B cell (primary cell): ENCODE measurements around the gene SRRM3. TPM values are rescaled to one million over a fixed set of nuclear protein-coding genes. Genes with fewer than 3 reads are reported as not detected.
"Not testable (repeated sequence)": the region's sequence is repeated elsewhere in the genome, so short reads cannot be mapped to it uniquely, and the experiment has no call there.

ENCODE experiments used
- ATAC-seq: fragments of 200-7000 bp; cut with Tn5 transposase; one replicate; pipeline ENCODE4 v1.10.0; 2021; ENCODE audit warnings: low read depth, mild to moderate bottlenecking, moderate number of reproducible peaks, moderate library complexity
- CTCF ChIA-PET: fragments of 350-600 bp; sonication (Branson Sonifier 250); formaldehyde crosslinking; loops from one replicate; lab custom pipeline; 2021; ENCODE audit warnings: antibody characterized with exemption, inconsistent platforms; lab: Charles Lee
- POLR2A ChIA-PET: fragments of 350-600 bp; sonication (Branson Sonifier 250); formaldehyde crosslinking; loops from one replicate; lab custom pipeline; 2021; ENCODE audit warnings: antibody characterized with exemption; lab: Charles Lee
- DNase-seq: peaks from one replicate; pipeline ENCODE4 v3.0.0; 2013
- H2AFZ ChIP-seq: 2 replicates; pipeline ENCODE4 v1.6.1; 2012; ENCODE audit warnings: mild to moderate bottlenecking, low read depth, low read length; ENCODE audit not compliant: insufficient read depth, poor library complexity, severe bottlenecking
- H3K27ac ChIP-seq, 2 donors: 1 replicate in 1 of 2; 2 replicates in 1 of 2; pipeline ENCODE4 v1.5.1; 2012 to 2013; ENCODE audit warnings: low read length in 2 of 2, mild to moderate bottlenecking in 2 of 2, moderate library complexity in 1 of 2
- H3K27me3 ChIP-seq, 4 experiments: fragments of 200-600 bp in 1 of 4; sonication (generic) in 1 of 4; replicated peaks in 1 of 4; 1 replicate in 2 of 4; 2 replicates in 2 of 4; pipeline versions ENCODE4 v1.6.1 to v1.7.0; 2013 to 2016; ENCODE audit warnings: low read length in 3 of 4, mild to moderate bottlenecking in 2 of 4, mixed read lengths in 1 of 4, moderate library complexity in 1 of 4; ENCODE audit not compliant: insufficient read depth in 4 of 4, control insufficient read depth in 3 of 4; ENCODE audit errors: control extremely low read depth in 1 of 4
- H3K36me3 ChIP-seq, 2 experiments: replicated peaks in 1 of 2; 1 replicate in 1 of 2; 2 replicates in 1 of 2; pipeline versions ENCODE4 v1.6.1 to v1.7.1; 2013; ENCODE audit warnings: low read length in 1 of 2; ENCODE audit not compliant: insufficient read depth in 2 of 2, control insufficient read depth in 1 of 2; ENCODE audit errors: control extremely low read depth in 1 of 2, extremely low read depth in 1 of 2
- H3K4me1 ChIP-seq, 2 donors: fragments of 200-600 bp in 1 of 2; sonication (generic) in 1 of 2; 1 replicate in 1 of 2; 2 replicates in 1 of 2; pipeline versions ENCODE4 v1.5.1 to v1.6.1; 2013 to 2017; ENCODE audit warnings: low read length in 2 of 2; ENCODE audit not compliant: control insufficient read depth in 2 of 2, insufficient read depth in 2 of 2
- H3K4me2 ChIP-seq: replicated peaks from 2 replicates; pipeline ENCODE3; 2012; ENCODE audit warnings: mild to moderate bottlenecking, low read depth, low read length; ENCODE audit not compliant: poor library complexity, severe bottlenecking
- H3K4me3 ChIP-seq, 5 experiments: fragments of 200-600 bp in 1 of 5; sonication (generic) in 1 of 5; 1 replicate in 3 of 5; 2 replicates in 2 of 5; pipeline versions ENCODE4 v1.5.1 to v1.7.0; 2011 to 2016; ENCODE audit warnings: low read length in 4 of 5, mild to moderate bottlenecking in 4 of 5, low read depth in 2 of 5, control low read depth in 1 of 5, moderate library complexity in 1 of 5; ENCODE audit not compliant: insufficient read depth in 1 of 5; ENCODE audit errors: control extremely low read depth in 1 of 5, extremely low read depth in 1 of 5
- H3K79me2 ChIP-seq: fragments of 200-600 bp; sonication (generic); one replicate; pipeline ENCODE4 v1.6.0; 2016; ENCODE audit warnings: low read length; ENCODE audit not compliant: control insufficient read depth, insufficient read depth
- H3K9ac ChIP-seq: fragments of 200-600 bp; sonication (generic); 2 replicates; pipeline ENCODE4 v1.6.1; 2017; ENCODE audit warnings: mild to moderate bottlenecking, low read length, moderate library complexity
- H3K9me3 ChIP-seq, 3 donors: one replicate each; pipeline versions ENCODE4 v1.6.1 to v1.7.1; 2013; ENCODE audit warnings: low read length in 2 of 3; ENCODE audit not compliant: control insufficient read depth in 2 of 3, insufficient read depth in 1 of 3; ENCODE audit errors: control extremely low read depth in 1 of 3
- H4K20me1 ChIP-seq: 2 replicates; pipeline ENCODE4 v1.6.0; 2012; ENCODE audit warnings: mild to moderate bottlenecking, low read length; ENCODE audit not compliant: insufficient read depth, control insufficient read depth, poor library complexity, severe bottlenecking
- H3K27ac Mint-ChIP-seq: one replicate; pipeline ENCODE4 v1.8.0; 2021; ENCODE audit warnings: mixed read lengths
- H3K27me3 Mint-ChIP-seq: one replicate; pipeline ENCODE4 v1.8.0; 2021; ENCODE audit warnings: mixed read lengths
- H3K4me1 Mint-ChIP-seq: one replicate; pipeline ENCODE4 v1.8.0; 2021; ENCODE audit warnings: mixed read lengths
- H3K4me3 Mint-ChIP-seq: one replicate; pipeline ENCODE4 v1.8.0; 2021; ENCODE audit warnings: mixed read lengths
- H3K9me3 Mint-ChIP-seq: one replicate; pipeline ENCODE4 v1.8.0; 2022; ENCODE audit warnings: mixed read lengths; ENCODE audit not compliant: insufficient read depth
- EZH2 ChIP-seq: IDR thresholded peaks from 2 replicates; pipeline ENCODE4 v1.6.1; 2012; ENCODE audit warnings: borderline replicate concordance, low read depth, mild to moderate bottlenecking, moderate library complexity, low read length; ENCODE audit not compliant: insufficient read depth, poor library complexity, severe bottlenecking
- WGBS: methylation state at CpG from one replicate; pipeline ENCODE4 v1.1.5; 2013; ENCODE audit warnings: missing lambda C conversion rate; ENCODE audit not compliant: insufficient coverage; 5-methylcytosine and 5-hydroxymethylcytosine counted together
- intact Hi-C: fragments of 100-400 bp; cut with micrococcal nuclease; formaldehyde crosslinking; loops from one replicate; pipeline ENCODE4 v1.10.0; 2022
- polyA plus RNA-seq: library from polyadenylated mRNA; depleted of rRNA; stranded (reverse); fragments of >200 nt; gene quantifications from 2 replicates; pipeline ENCODE4 v1.2.3, GENCODE V29; 2012
- total RNA-seq, 2 donors: library from RNA; stranded (reverse); fragments of 120-200 nt in 1 of 2; gene quantifications; 1 replicate in 1 of 2; 2 replicates in 1 of 2; pipeline versions ENCODE4 v1.2.3 to v1.2.4, GENCODE V29; 2013 to 2022
- TF ChIP-seq, protein P1 (sequence below): fragments of 200-600 bp; IDR thresholded peaks from one replicate; pipeline ENCODE4 v1.8.0; 2022; ENCODE audit warnings: antibody characterized with exemption, mild to moderate bottlenecking

Gene SRRM3
- total and polyA plus RNA-seq, 2 donors (not counting 1 experiment from before 2014, with no cell fraction given), result not detected

DNA sequence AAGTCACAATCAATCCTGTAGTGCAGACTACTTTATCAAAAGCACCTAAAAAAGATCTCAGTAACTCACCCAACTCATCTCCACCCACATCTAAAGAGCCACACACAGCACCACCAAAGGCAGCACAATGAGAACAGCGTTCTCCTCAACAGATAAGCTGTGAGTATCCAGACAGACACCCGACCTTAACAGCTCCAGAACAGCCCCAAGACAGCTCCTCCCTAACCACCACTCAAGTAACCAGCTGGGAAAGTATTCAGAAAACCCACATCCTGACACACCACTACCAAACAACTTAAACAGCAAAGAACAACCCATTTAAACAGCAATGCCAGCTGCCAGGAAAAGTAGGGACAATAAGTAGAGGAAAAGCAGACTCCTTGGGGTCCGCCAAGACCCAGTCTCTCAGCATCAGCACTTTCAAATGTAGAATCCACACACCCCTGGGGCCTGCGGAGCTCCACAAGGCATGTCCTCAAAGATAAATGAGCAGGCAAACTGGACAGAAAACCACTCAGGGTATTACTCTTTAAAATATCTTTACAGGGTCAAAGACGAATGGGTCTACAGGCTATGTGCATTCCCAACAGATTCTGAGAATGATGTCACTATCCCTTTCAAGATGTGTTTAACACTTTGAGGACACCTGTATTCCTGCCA lies 48.0 kb upstream of the SRRM3 start:
- H3K4me1 ChIP-seq, H3K79me2 ChIP-seq, H3K36me3 ChIP-seq, H3K4me3 ChIP-seq, H3K9me3 Mint-ChIP-seq, H2AFZ ChIP-seq, H3K4me1 Mint-ChIP-seq, DNase-seq, CTCF ChIA-PET, H3K4me2 ChIP-seq, ATAC-seq, intact Hi-C loops, H3K4me3 Mint-ChIP-seq, H3K27ac ChIP-seq, H3K9me3 ChIP-seq, H3K27me3 ChIP-seq, H3K9ac ChIP-seq, H4K20me1 ChIP-seq, POLR2A ChIA-PET, H3K27ac Mint-ChIP-seq: not testable (repeated sequence)
- peaks cover 18% of the 10 kb centered on the region for H3K27me3 Mint-ChIP-seq
- whole genome bisulfite sequencing, result 75% methylated on average over 4 of the region's 5 CpGs

DNA sequence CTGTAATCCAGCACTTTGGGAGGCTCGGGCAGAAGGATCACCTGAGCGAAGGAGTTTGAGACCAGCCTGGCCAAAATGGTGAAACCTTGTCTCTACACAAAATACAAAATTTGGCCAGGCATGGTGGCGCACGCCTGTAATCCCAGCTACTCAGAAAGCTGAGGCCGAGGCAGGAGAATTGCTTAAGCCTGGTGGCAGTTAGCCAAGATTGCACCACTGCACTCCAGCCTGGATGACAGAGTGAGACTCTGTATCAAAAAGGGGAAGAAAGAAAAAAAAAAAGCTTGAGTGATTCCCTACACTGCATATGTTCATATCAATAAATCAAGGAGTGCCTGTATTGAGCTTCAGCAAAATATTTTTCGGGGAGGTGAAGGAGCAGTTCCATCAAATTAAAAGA lies 45.8 kb upstream of the SRRM3 start:
- ChIA-PET CTCF (no interaction called here), POLR2A (interaction anchor here (0.6 kb wide), 2 partner anchors 151 to 663 kb away, joined by 3 to 4 read pairs; no protein-coding TSS in a partner anchor)
- intact Hi-C loops, result no loop called here
- no peak overlapping the region for H3K4me3 Mint-ChIP-seq
- H3K79me2 ChIP-seq, result no peaks in the 10 kb centered on the region
- H3K36me3 ChIP-seq, result no peaks in the 10 kb centered on the region
- H3K4me1 ChIP-seq, result no peaks in the 10 kb centered on the region
- no peaks in the 10 kb centered on the region for H3K9me3 Mint-ChIP-seq
- no peak overlapping the region for H2AFZ ChIP-seq
- H3K4me1 Mint-ChIP-seq, result no peaks in the 10 kb centered on the region
- no peak overlapping the region for H3K9ac ChIP-seq
- no peaks in the 10 kb centered on the region for H3K27me3 ChIP-seq
- TF ChIP-seq, protein P1, sequence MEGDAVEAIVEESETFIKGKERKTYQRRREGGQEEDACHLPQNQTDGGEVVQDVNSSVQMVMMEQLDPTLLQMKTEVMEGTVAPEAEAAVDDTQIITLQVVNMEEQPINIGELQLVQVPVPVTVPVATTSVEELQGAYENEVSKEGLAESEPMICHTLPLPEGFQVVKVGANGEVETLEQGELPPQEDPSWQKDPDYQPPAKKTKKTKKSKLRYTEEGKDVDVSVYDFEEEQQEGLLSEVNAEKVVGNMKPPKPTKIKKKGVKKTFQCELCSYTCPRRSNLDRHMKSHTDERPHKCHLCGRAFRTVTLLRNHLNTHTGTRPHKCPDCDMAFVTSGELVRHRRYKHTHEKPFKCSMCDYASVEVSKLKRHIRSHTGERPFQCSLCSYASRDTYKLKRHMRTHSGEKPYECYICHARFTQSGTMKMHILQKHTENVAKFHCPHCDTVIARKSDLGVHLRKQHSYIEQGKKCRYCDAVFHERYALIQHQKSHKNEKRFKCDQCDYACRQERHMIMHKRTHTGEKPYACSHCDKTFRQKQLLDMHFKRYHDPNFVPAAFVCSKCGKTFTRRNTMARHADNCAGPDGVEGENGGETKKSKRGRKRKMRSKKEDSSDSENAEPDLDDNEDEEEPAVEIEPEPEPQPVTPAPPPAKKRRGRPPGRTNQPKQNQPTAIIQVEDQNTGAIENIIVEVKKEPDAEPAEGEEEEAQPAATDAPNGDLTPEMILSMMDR, result no peak
- TF ChIP-seq EZH2, result no peak
- H3K27me3 Mint-ChIP-seq, result peaks cover 16% of the 10 kb centered on the region
- WGBS, result 56% methylated on average over 5 of the region's 6 CpGs
- no peaks in the 10 kb centered on the region for H4K20me1 ChIP-seq
- H3K4me2 ChIP-seq, result no peak overlapping the region
- H3K9me3 ChIP-seq, result no peaks in the 10 kb centered on the region
- DNase-seq, result no peak
- no peak for ATAC-seq
- no peak overlapping the region for H3K27ac ChIP-seq
- no peak overlapping the region for H3K4me3 ChIP-seq
- H3K27ac Mint-ChIP-seq, result no peak overlapping the region

DNA sequence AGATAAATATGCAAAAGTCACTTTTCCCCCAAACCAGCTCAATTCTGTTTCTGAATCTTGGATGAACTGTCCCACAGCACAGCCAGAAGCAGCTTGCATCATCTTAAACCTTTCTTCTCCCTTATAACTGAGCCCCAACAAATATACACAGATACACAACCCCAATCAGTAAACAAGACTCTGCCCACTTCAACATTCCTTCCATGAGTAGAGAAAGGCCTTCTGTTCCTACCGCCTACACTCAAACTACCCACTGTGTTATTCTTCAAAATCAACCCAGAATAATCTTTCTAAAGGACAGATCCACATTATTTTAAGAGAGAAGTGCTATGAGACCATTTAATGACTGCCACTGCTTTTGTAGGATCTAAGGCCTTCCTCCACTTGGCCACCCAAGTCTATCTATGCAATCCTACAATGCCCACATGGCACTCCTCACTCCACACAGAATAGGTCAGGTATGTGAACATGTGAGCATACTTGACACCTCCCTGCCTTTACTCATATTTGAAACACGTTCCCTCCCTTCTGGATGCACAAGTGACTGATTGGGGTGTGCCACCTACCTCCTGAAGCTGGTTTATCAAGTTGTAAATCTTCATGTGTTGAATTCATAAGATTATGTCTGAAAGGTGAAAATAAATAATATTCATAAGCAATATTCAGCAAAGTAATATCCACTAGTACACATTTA lies 44.6 kb upstream of the SRRM3 start:
- intact Hi-C loops, H3K9ac ChIP-seq, H3K4me1 ChIP-seq, H3K4me3 Mint-ChIP-seq, DNase-seq, H3K4me1 Mint-ChIP-seq, H3K4me2 ChIP-seq, ATAC-seq, H2AFZ ChIP-seq, H3K27me3 ChIP-seq, H4K20me1 ChIP-seq, H3K4me3 ChIP-seq, POLR2A ChIA-PET, CTCF ChIA-PET, H3K27ac ChIP-seq, H3K36me3 ChIP-seq, H3K79me2 ChIP-seq, H3K9me3 Mint-ChIP-seq, H3K27ac Mint-ChIP-seq, H3K9me3 ChIP-seq: not testable (repeated sequence)
- H3K27me3 Mint-ChIP-seq, result peaks cover 16% of the 10 kb centered on the region
- WGBS, result no CpG with 5 or more reads among the region's 2 CpGs
